GM10266 (cell line): Measurements from ENCODE around the gene SLC39A11.

ENCODE experiments used
- DNase-seq: peaks from one replicate; pipeline ENCODE4 v3.0.0; 2012; ENCODE audit errors: extremely low spot score
- CTCF ChIP-seq: IDR thresholded peaks from 2 replicates; pipeline ENCODE4 v1.5.1; 2012; ENCODE audit warnings: mild to moderate bottlenecking, low read depth; ENCODE audit not compliant: control insufficient read depth, insufficient read depth; ENCODE audit errors: missing control alignments

SLC39A11 gene

GRCh38 chr17:73018599-73018998 is 73.9 kb downstream of the SLC39A11 start:
- no peak for TF ChIP-seq CTCF
- DNase-seq = no peak

GRCh38 chr17:73017658-73018057 is 74.8 kb downstream of the SLC39A11 start:
- DNase-seq = no peak
- TF ChIP-seq CTCF = no peak

GRCh38 chr17:73015722-73016276 is 76.7 kb downstream of the SLC39A11 start:
- DNase-seq = no peak
- no peak for TF ChIP-seq CTCF

GRCh38 chr17:73013816-73014663 is 78.4 kb downstream of the SLC39A11 start:
- TF ChIP-seq CTCF = no peak
- no peak for DNase-seq

- TF ChIP-seq CTCF = no peak
- DNase-seq = peak; percentile 31
These were observed 79.2 kb downstream of the SLC39A11 start for GRCh38 chr17:73013301-73013700.

GRCh38 chr17:73011016-73011486 is 81.4 kb downstream of the SLC39A11 start:
- DNase-seq = no peak
- no peak for TF ChIP-seq CTCF

- TF ChIP-seq CTCF = no peak
- no peak for DNase-seq
These were observed 82.1 kb downstream of the SLC39A11 start for GRCh38 chr17:73010414-73010813.
